HUDEP-2 (cell line): ENCODE measurements around the gene TIAM2.

Source experiments
- DNase-seq, 76 experiments: peaks; one replicate each; lab custom pipeline; 2025; ENCODE audit not compliant: unreplicated experiment in 76 of 76; lab: John Stamatoyannopoulos, UW

TIAM2 gene

DNA sequence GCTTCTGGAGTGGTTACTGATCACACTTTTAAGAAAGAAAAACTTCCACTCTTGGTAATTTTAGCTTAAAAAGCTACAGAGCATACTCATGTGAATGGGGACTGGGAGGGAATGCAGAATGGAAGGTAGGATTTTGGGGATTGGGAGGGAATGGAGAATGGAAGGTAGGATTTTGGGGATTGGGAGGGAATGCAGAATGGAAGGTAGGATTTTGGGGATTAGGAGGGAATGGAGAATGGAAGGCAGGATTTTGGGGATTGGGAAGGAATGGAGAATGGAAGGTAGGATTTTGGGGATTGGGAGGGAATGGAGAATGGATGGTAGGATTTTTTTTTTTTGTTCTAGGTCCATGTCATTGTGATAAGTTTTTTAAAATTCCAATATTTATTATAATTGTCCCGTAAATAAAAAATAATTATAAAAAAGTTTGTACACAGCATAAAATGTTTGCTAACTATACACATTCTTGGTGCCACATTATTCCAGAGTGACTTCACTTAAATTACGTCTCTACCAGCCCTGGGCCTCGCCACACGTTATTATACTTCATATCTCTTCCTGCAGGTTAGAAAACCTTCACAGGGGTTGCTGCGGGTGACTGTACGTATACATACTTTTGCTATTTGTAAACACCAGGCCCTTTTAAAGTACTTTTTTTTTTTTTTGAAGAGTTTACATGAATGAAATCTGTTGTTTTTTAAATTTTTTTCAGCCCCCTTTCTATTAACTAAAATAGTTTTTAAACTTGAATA is 127.3 kb downstream of the TIAM2 start:
- DNase-seq: no peak

DNA sequence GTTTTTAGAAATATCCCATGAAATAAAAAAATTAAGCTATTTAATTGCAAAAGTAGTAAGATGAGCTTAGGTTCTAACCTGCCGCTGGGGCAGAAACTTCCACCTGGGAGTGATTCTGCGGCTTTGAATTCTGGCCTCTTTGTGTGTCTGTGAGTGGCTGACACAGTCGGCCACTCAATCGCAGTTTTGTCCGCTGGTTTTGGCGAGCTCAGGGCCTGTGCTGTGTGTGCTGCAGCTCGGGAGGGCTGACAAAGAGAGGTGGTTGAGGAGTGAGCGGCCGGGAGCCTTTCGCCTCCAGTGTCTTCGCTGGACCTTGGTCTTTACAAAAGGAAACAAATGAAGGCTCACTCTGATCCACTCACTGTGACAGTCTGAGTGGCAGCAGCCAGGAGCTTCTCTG is 128.4 kb downstream of the TIAM2 start:
- DNase-seq: no peak

DNA sequence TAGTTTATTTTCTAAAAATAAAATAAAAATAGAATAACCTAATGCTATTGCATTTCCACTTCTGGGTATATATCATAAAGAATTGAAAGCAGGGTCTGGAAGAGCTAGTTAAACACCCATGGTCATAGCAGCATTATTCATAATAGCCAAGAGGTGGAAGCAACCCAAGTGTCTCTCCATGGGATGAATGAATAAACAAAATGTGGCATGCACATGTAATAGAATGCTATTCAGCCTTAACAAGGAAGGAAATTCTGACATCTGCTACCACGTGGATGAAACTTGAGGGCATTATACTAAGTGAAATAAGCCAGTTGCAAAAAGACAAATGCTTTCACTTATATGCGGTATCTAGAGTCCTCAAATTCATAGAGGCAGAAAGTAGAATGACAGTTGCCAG is 130.8 kb downstream of the TIAM2 start:
- no peak for DNase-seq

DNA sequence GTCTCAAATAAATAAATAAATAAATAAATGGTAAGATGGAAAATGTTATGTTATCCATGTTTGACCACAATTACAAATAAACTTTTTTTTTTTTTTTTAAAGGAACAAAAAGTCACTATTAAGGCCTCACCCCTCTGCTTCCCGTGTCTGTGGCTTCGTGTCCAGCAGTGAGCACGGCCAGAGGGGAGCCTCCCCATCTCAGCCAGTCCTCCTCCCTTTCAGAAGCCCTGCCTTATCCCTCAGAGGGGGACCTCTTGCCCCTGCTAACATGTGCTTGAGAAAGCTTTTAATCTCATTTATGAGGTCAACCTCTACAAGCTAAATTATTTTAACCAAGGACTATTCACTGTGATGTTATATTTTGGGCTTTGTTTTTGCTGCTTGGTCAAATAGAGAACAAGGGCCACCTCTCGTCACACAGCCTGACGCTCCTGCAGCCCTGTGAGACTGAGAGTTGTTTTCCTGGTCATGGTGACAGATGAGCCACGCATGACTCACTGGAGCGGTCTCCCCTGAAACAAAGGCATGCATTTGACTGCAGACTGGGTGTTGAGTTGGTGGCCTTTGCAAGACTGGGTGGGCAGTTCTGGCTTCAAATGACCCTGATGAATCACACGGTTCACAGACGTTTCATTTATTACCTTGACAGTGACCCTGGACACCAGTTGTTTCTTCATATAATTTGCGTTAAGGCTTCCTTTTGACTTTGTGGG is 131.8 kb downstream of the TIAM2 start:
- no peak for DNase-seq

DNA sequence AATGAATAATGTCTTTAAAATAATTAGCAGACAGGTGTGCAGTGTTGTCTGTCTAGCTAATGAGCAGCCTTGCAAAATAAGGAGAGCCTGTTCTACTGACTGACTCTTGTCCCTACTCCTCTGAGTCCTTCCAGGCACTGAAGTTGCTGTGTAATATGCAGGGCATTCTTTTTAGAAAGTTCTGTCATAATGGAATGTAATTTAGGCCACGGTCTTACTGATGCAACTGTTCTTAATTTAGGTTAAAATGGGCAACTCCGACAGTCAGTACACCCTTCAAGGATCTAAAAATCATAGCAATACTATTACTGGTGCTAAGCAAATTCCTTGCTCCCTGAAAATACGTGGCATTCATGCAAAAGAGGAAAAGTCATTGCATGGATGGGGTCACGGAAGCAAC is 133.9 kb downstream of the TIAM2 start:
- no peak for DNase-seq

DNA sequence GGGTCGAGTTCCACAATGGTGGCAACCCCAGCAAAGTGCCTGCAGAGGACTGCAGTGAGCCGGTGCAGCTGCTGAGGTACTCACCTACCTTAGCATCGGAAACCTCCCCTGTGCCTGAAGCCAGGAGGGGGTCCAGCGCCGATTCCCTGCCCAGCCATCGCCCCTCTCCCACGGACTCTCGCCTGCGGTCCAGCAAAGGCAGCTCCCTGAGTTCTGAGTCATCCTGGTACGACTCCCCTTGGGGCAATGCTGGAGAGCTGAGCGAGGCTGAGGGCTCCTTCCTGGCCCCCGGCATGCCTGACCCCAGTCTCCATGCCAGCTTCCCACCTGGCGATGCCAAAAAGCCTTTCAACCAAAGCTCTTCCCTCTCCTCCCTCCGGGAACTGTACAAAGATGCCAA is 134.6 kb downstream of the TIAM2 start:
- DNase-seq: no peak

DNA sequence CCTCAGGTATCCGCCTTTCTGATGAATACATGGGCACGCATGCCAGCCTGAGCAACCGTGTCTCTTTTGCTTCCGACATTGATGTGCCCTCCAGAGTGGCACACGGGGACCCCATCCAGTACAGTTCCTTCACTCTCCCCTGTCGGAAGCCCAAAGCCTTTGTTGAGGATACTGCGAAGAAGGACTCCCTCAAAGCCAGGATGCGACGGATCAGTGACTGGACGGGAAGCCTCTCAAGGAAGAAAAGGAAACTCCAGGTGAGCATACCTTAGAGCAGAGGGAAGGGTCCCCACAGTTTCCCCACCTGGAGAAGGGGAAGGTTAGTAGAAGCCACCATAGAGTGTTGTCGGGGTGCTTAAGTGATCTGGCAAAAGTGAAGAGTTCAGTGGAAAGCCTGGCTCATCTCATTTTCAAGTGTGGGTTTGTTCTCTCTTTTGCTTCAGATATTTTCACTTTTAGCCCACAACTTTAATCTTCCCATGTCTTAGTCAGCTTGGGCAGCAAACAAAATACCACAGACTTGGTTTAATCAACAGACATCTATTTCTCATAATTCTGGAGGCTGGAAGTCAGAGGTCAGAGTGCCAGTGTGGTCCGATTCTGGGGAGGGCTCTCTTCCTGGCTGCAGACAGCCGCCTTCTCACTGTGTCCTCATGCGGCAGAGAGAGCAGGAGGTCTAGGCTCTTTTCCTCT is 135.2 kb downstream of the TIAM2 start:
- DNase-seq: no peak

DNA sequence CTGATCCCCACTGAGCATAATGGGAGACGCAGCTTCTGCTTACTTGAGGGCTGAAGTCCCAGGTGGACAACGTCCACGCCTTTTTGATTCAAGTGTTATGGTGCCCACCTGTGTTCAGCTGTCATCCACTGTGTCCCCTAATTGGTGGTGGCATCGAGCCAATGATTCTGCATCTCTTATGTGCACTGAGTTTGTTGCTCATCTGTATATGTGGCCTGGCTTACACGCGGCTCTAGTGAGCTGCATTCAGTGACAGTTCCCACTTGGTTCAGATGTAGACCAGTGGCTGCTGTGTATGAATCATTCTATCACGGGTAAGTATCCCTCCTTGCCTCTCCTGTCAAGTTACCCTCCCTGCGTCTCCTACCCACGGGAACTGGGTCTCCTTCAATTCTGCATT is 137.5 kb downstream of the TIAM2 start:
- DNase-seq: no peak

DNA sequence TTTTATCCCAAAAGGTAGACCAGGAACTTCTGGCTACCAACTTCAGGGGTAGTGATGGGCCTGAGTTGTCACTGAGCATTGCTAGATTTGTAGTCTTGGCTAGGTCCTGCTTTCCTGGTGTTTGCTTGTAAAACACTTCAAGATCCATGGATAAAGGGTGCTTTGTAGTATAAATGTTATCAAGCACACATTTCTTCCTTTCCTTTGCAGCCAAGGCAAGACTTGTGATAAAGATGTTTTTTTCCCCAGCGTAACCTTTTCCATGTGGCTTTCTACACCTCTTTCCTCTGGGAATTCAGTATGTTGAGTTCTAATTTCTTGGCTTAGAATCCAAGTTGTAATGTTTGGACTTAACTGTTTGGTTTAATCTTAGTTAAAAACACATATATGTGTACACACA is 145.9 kb downstream of the TIAM2 start:
- DNase-seq: no peak

DNA sequence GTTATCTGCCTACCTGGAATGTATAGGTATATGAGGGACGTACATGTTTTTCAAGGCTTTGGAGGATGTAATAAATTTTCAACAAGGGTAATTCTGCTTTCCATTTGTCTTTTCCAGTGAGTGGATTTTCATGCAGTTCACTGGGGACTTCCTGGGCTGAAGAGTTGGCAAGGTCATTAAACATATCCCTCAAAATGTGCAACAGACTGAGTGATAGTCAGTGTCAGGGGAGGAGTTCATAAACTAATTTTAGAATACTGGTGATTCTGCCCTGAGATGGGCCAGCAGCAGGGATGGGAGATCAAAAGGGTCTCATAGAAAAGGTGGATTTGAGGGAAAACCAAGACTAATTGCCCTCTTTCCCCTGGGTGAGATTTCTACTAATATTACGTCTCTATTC is 146.4 kb downstream of the TIAM2 start:
- DNase-seq: no peak

DNA sequence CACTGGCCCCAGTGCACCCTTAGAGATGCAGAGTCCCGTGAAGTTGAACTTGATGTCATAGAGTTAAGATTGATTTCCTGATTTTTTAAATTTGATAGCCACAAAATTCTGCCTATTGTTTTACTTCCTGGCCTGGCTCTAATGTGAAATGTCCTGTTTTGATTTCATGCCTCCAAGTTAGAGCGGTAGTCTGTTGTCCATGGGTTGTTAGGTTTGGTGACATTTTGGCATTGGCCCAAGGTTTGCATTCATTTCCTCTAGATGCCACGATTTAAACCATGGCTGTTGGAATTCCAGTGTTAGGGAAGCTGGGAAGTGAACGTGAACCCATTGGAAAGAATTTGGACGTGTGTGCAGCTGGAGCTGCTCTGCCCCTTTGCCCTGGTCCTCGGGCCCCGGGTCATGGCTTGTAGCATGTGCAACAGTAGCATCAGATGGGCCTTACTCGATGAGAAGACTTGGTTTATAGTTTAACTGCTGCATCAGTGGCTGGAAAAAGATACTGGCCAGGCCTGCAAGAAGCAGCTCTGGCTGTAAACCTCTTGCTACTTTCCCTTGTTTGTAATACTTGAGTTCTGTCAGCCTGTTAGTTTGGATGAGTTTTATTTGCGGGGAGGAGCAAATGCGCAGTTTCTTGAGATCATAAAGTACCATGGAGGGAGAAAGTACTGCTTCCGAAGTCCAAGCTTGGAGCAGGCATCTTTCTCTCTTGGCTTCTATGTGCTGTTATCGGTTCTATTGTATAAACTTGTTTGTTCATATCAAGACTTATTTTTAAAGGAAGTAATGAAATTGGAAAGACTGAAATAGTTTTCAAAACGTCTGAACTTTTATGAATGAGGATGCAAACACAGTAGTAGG is 147.3 kb downstream of the TIAM2 start:
- no peak for DNase-seq

DNA sequence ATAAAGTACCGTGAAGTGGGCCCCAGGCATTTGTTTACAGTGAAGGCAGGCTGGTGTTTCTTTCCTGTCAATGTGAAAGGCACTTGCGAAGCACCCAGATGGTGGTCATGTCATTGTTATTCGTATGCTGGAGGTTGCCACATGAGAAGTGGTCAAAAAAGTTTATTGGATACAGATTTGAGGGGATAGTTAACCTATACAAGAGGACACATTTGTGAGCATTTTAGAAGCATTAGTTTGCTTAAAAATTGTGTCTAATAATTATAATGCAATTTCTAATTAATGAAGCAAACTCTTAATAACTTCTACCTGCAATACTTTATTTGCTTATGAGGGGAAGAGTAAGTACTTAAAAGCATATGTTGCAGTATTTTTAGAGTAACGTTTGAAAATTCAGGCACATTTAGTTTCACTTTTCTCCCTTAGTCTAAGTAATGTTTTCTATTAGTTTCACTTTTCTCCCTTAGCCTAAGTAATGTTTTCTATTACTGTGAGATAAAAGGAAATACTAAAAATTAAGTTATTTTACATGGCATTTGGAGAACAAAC is 148.0 kb downstream of the TIAM2 start:
- no peak for DNase-seq

DNA sequence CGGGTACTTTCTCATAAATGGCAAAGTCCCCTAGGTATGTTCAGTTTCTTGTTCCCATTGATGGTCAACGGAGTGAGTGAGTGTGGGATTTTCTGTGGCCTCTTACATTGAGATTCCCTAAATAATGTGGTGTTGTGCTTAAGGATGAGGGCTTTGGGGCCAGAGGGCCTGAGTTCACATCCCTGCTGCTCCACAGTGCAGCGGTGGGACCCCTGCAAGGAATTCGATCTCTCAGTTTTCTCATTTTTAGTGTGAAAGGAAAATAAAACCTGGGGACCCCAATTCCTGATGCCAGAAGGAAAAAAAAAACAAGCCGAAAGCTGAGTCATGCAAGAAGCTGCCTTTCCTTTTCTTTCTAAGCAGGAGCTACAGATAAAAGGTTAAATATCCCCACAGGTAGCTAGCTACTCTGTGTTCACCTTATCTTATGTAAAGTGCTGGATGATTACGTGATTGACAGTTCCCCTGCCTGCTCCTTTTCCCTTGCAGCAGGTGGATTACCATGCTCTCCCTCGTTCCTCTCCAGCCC is 148.5 kb downstream of the TIAM2 start:
- DNase-seq: no peak

DNA sequence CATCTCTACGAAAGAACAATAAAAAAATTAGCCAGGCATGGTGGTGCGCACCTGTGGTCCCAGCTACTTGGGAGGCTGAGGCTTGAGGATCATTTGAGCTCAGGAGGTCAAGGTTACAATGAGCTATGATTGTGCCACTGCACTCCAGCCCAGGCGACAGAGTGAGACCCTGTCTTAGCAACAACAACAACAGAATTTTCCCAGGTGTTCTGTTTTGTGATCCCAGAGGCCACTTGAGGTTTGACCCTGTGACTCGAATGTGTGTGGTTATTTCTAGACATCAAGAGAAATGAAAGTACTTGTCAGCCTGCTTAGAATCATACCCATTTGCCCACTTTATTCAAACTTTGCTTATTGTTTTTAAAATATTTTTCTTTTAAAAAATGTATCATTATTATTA is 151.1 kb downstream of the TIAM2 start:
- no peak for DNase-seq

DNA sequence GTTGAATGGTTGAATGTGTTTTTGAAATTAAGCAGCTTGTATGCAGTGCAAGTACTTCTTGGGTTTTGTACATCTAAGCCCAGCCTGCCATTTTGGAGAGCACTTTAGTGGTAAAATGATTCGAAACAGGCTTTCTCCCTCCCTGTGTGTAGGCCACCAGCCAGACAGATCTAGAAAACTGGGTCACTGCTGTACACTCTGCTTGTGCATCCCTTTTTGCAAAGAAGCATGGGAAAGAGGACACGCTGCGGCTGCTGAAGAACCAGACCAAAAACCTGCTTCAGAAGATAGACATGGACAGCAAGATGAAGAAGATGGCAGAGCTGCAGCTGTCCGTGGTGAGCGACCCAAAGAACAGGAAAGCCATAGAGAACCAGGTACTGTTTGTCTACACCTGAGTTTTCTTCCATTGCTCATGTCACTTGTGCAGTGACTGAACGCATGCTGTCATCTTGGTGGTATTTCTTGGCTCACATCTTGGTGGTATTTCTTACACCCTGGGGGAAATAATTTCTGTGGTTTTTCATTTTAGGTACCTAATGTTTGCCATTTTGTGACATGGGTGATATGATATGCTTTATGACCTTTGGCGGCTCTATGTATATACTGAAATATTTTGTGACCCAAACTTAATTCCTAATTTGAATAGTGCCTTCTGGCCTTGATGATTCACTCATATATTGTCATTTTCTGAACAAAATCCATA is 153.0 kb downstream of the TIAM2 start:
- no peak for DNase-seq

DNA sequence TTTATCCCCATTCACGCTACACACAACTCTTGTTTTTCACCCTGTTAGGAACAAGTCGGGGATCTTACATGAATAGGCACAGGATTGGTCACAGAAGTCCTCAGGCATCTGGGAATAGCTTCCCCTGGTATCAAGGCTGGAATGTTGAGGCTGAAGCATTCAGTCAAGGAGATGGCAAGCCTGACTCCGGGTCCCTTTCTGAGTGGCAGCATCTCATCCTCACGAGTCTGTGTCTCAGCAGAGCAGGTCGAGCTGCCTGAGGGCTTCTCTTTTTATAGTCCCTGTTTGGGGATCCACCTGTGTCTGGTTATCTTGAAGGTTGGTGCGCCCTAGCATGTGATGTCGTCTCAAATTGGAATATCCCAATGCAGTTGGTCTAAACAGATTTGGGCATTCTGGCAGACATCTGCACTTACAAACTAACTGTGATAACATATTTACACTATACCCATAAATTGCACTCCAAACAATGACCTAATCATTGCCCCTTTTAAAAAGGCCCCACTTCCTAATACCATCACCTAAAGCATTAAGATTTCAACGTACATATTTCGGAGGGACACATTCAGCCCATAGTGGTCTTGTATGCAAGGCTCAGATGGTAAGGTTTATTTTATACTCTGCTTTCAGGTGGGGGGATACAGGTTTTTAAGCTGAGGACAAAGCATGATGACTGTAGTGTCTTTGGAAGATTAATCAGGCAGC is 156.0 kb downstream of the TIAM2 start:
- peak in 6 of 76 experiments; percentile 15 to 42 (median 25) for DNase-seq

DNA sequence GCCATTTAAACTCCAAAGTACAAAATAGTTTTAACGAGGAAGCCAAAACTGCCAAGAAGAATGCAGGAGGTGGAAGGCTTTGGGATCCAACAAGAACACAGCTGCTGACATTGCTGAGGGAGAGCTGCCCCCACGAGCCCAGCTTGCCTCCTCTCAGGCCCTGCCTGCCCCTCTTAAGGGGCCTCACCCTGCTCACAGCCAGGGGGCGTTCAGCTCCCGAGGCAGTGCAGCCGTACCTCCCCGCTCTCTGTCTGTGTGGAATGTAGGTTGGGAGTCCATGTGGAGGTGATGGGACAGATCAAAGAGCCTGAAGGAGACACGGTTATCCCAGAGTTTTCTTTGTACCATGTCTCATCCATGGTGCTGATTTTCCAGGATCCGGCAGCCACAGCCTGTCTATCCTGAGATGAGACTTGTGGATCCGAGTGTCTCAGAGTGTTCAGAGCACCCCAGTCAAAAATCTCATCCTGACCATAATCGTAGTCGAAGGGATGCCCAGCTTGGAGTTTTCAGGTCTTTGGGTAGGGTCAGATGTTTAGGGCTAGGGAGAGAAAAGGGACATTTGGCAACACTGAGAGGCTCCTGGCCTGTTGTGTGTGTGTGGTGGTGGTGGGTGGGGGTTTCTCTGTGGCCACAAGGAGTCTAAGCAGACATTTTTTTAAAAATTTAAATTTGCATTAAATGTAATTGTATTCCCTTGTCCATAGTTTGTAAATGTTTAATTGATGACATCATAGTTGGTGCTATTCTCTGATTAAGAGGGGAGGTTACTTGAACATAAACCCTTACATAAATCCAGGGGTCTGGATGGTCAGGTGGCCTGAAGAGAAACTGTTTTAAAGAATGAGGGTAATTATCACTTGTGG is 157.3 kb downstream of the TIAM2 start:
- DNase-seq: no peak

DNA sequence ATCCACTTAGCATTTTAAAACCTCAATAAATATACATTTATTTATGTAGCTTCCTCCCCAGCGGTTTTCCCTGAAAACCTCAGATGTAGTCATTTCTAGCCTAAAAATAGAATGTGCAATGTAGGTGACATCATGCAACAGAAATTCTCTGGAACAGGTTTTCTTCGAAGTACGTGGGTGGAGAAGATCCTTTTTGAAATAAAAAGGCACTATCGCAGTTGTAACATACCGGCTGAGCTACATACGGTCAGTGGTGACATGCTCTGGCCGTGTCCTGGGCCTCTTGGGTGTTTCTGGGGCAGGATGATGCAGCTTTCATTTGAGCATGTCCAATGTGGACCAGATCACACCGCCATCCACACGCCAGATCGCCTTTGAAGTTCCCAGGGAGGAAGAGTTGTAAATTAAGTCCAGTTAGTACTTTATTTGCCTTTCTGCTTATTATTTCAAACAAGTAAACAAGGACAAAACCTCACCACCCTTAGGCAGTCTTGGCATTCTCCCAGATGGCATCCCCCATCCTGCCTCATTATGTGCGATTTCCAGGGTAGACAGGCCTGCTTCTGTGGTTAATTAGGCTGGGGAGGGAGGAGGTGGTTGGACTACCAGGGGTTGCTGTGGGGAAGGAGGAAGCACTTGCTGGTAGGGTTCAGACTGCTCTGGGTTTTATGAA is 159.2 kb downstream of the TIAM2 start:
- DNase-seq: peak in 3 of 76 experiments; percentile 3 to 36 (median 20)
